ENCODE data around the gene SGIP1. TPM values are rescaled to one million over a fixed set of nuclear protein-coding genes. Genes with fewer than 3 reads are reported as not detected.

SGIP1 gene, protein sequence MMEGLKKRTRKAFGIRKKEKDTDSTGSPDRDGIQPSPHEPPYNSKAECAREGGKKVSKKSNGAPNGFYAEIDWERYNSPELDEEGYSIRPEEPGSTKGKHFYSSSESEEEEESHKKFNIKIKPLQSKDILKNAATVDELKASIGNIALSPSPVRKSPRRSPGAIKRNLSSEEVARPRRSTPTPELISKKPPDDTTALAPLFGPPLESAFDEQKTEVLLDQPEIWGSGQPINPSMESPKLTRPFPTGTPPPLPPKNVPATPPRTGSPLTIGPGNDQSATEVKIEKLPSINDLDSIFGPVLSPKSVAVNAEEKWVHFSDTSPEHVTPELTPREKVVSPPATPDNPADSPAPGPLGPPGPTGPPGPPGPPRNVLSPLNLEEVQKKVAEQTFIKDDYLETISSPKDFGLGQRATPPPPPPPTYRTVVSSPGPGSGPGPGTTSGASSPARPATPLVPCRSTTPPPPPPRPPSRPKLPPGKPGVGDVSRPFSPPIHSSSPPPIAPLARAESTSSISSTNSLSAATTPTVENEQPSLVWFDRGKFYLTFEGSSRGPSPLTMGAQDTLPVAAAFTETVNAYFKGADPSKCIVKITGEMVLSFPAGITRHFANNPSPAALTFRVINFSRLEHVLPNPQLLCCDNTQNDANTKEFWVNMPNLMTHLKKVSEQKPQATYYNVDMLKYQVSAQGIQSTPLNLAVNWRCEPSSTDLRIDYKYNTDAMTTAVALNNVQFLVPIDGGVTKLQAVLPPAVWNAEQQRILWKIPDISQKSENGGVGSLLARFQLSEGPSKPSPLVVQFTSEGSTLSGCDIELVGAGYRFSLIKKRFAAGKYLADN
- 1 to 10 TPM; 6.8 to 7.1 TPM for total RNA-seq
- polyA plus RNA-seq (ENCODE audit: insufficient read length in 6 of 6), result 10 to 100 TPM in 3 of 6 donors, 1 to 10 TPM in 3; 7.1 to 16.6 (median 9.4) TPM
- long read RNA-seq, donor 1, result 0 reads
- long read RNA-seq, donor 2, partial matches to known transcripts, result 0 of 1 reads
- long read RNA-seq, donor 2, other reads (novel, unspliced or antisense), result 0 of 1 reads
- long read RNA-seq, donor 3, partial matches to known transcripts, result 0 of 2 reads
- long read RNA-seq, donor 3, other reads (novel, unspliced or antisense), result 0 of 2 reads
- long read RNA-seq, donor 4, partial matches to known transcripts, result 1 of 3 reads
- long read RNA-seq, donor 4, other reads (novel, unspliced or antisense), result 2 of 3 reads
- long read RNA-seq, donor 5, result 0 reads
- long read RNA-seq, donor 6, result 0 reads
- long read RNA-seq, donor 7, partial matches to known transcripts, result 0 of 2 reads
- long read RNA-seq, donor 7, other reads (novel, unspliced or antisense), result 0 of 2 reads
- long read RNA-seq, donor 8, result 0 reads
- long read RNA-seq, donor 9, result 0 reads
- long read RNA-seq, donor 10, partial matches to known transcripts, result 0 of 1 reads
- long read RNA-seq, donor 10, other reads (novel, unspliced or antisense), result 1 of 1 reads
- long read RNA-seq, donor 11, partial matches to known transcripts, result 14 of 15 reads
- long read RNA-seq, donor 11, other reads (novel, unspliced or antisense), result 0 of 15 reads
- long read RNA-seq, donor 12, result 0 reads

GRCh38 chr1:66533804-66534740 lies at the start of gene SGIP1:
SGIP1 (plus strand) TSS chr1:66534153; CDS start chr1:66534359, 206 bp downstream.
- Histone ChIP-seq H3K36me3 (no peaks in the 10 kb centered on the region), H3K9me3 (no peaks in the 10 kb centered on the region), H3K27ac (peak within 1 kb of the TSS; percentile 55 to 71), H3K27me3 (peaks cover 9 to 43% of the 10 kb centered on the region in 2 donors), H3K4me3 (peak within 1 kb of the TSS; percentile 26 to 30), H3K4me1 (peaks cover 4 to 17% of the 10 kb centered on the region in 2 donors)
- ATAC-seq (peak; percentile 91), DNase-seq (peak in 3 of 4 donors; percentile 42 to 78 (median 57))
- TF ChIP-seq, protein P1, sequence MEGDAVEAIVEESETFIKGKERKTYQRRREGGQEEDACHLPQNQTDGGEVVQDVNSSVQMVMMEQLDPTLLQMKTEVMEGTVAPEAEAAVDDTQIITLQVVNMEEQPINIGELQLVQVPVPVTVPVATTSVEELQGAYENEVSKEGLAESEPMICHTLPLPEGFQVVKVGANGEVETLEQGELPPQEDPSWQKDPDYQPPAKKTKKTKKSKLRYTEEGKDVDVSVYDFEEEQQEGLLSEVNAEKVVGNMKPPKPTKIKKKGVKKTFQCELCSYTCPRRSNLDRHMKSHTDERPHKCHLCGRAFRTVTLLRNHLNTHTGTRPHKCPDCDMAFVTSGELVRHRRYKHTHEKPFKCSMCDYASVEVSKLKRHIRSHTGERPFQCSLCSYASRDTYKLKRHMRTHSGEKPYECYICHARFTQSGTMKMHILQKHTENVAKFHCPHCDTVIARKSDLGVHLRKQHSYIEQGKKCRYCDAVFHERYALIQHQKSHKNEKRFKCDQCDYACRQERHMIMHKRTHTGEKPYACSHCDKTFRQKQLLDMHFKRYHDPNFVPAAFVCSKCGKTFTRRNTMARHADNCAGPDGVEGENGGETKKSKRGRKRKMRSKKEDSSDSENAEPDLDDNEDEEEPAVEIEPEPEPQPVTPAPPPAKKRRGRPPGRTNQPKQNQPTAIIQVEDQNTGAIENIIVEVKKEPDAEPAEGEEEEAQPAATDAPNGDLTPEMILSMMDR (IDR thresholded peaks at IDR 0.05), result no peak
- intact Hi-C loops (cut with DNase I), result no loop called here

GRCh38 chr1:66489151-66489550 lies 44.8 kb upstream of the SGIP1 start:
- Histone ChIP-seq H3K9me3 (no peaks in the 10 kb centered on the region), H3K27me3 (no peaks in the 10 kb centered on the region), H3K27ac (no peak overlapping the region), H3K36me3 (no peaks in the 10 kb centered on the region), H3K4me1 (no peaks in the 10 kb centered on the region), H3K4me3 (no peak overlapping the region)
- intact Hi-C loops (cut with DNase I), result no loop called here
- ATAC-seq (no peak), DNase-seq (no peak)
- TF ChIP-seq, protein P1 (IDR thresholded peaks at IDR 0.05), result no peak

DNA sequence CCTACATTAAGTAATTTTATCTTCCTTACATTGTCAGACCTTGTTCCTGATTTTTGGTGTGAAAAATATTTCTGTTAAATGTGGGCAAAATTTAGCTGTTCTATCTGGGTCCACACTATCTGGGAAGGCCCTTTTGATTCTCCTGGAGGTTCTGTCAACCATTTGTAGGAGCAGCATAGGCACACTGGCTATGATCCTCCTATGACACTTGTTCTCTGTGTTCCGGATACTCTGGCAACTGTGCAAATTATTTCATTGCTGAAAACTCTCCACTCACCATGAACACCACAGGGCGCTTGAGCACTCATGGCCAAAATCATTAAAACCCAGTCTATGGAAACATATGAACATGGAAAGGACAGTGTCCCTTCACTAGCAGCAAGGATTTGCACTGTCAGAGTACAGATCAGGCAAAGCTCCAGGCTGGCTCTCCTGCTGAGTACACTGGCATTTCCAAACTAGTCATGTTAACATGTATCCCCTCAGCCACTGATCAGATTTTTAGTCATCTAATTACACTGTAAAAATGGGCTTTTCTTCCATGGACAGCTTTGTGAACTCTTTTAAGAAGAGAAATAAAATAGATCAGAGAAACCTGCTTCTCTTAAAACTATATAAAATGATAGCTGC lies 43.9 kb upstream of the SGIP1 start:
- H3K36me3 ChIP-seq, result no peaks in the 10 kb centered on the region
- H3K27ac ChIP-seq, result no peak overlapping the region
- H3K9me3 ChIP-seq, result no peaks in the 10 kb centered on the region
- intact Hi-C loops (cut with DNase I), result no loop called here
- DNase-seq, result no peak
- TF ChIP-seq, protein P1 (IDR thresholded peaks at IDR 0.05), result no peak
- no peak overlapping the region for H3K4me3 ChIP-seq
- ATAC-seq, result no peak
- no peaks in the 10 kb centered on the region for H3K4me1 ChIP-seq
- H3K27me3 ChIP-seq, result no peaks in the 10 kb centered on the region

- H3K27ac ChIP-seq, result no peak overlapping the region
- DNase-seq (peak in 1 of 4 donors; percentile 40), ATAC-seq (no peak)
- H3K9me3 ChIP-seq, result no peaks in the 10 kb centered on the region
- TF ChIP-seq, protein P1 (IDR thresholded peaks at IDR 0.05), result no peak
- intact Hi-C loops (cut with DNase I), result no loop called here
- no peak overlapping the region for H3K4me3 ChIP-seq
- H3K27me3 ChIP-seq, result no peaks in the 10 kb centered on the region
- H3K4me1 ChIP-seq, result no peaks in the 10 kb centered on the region
- H3K36me3 ChIP-seq, result no peaks in the 10 kb centered on the region
Measured at GRCh38 chr1:66490816-66491215, 43.1 kb upstream of the SGIP1 start.
